HepG2 (cell line): ENCODE results near the gene SLC26A5. TPM values are rescaled to one million over a fixed set of nuclear protein-coding genes. Genes with fewer than 3 reads are reported as not detected.

ENCODE experiments used
- ATF6 ChIP-seq: sonication (generic); formaldehyde crosslinking; conservative IDR thresholded peaks from 2 replicates; pipeline ENCODE4 v1.4.0; 2020; ENCODE audit warnings: missing genetic modification reagents
- ATF7-NPFF ChIP-seq: sonication (generic); formaldehyde crosslinking; IDR thresholded peaks from 2 replicates; pipeline ENCODE4 v1.8.1; 2023; ENCODE audit warnings: mild to moderate bottlenecking, low read depth, missing genetic modification reagents, moderate library complexity
- GPBP1L1 ChIP-seq: sonication (generic); formaldehyde crosslinking; IDR thresholded peaks from 2 replicates; pipeline ENCODE4 v1.5.0; 2020; ENCODE audit warnings: mild to moderate bottlenecking, missing genetic modification reagents
- GZF1 ChIP-seq: sonication (generic); formaldehyde crosslinking; IDR thresholded peaks from 2 replicates; pipeline ENCODE4 v1.5.1; 2020; ENCODE audit warnings: mild to moderate bottlenecking, missing genetic modification reagents
- IKZF1 ChIP-seq: fragments of 450-650 bp; IDR thresholded peaks from 2 replicates; pipeline ENCODE4 v1.7.1; 2016
- KDM5A ChIP-seq: fragments of 200-600 bp; sonication (generic); IDR thresholded peaks from 2 replicates; pipeline ENCODE4 v1.7.0; 2018; ENCODE audit warnings: antibody characterized with exemption, mild to moderate bottlenecking, low read length, borderline replicate concordance
- KLF12 ChIP-seq: sonication (generic); formaldehyde crosslinking; IDR thresholded peaks from 2 replicates; pipeline ENCODE4 v1.4.0; 2020; ENCODE audit warnings: missing genetic modification reagents, borderline replicate concordance
- KMT2A ChIP-seq: sonication (generic); formaldehyde crosslinking; IDR thresholded peaks from 2 replicates; pipeline ENCODE4 v1.4.0; 2020; ENCODE audit warnings: missing genetic modification reagents
- MATR3 ChIP-seq: sonication (generic); formaldehyde crosslinking; IDR thresholded peaks from 2 replicates; pipeline ENCODE4 v1.4.0; 2020; ENCODE audit warnings: missing genetic modification reagents
- PHB2 ChIP-seq: fragments of 450-650 bp; IDR thresholded peaks from 2 replicates; pipeline ENCODE4 v1.6.1; 2018; ENCODE audit not compliant: partially characterized antibody
- PITX1 ChIP-seq: sonication (generic); formaldehyde crosslinking; IDR thresholded peaks from 2 replicates; pipeline ENCODE4 v1.5.1; 2020; ENCODE audit warnings: mild to moderate bottlenecking, missing genetic modification reagents
- POLR2AphosphoS5 ChIP-seq: IDR thresholded peaks from 2 replicates; pipeline ENCODE4 v1.6.1; 2012; ENCODE audit warnings: low read depth, low read length
- RFXAP ChIP-seq: sonication (generic); formaldehyde crosslinking; IDR thresholded peaks from 2 replicates; pipeline ENCODE4 v1.4.0; 2020; ENCODE audit warnings: missing genetic modification reagents, borderline replicate concordance
- RORA ChIP-seq: sonication (generic); formaldehyde crosslinking; IDR thresholded peaks from 2 replicates; pipeline ENCODE4 v1.5.0; 2020; ENCODE audit warnings: mild to moderate bottlenecking, missing genetic modification reagents, moderate library complexity
- SMAD3 ChIP-seq: sonication (generic); formaldehyde crosslinking; IDR thresholded peaks from 2 replicates; pipeline ENCODE4 v1.4.0; 2020; ENCODE audit warnings: missing genetic modification reagents
- SNRNP70 ChIP-seq: fragments of 200-400 bp; formaldehyde crosslinking; IDR thresholded peaks from 2 replicates; pipeline ENCODE4 v1.6.1; 2017; ENCODE audit warnings: mild to moderate bottlenecking, low read depth, low read length, moderate library complexity
- STAT5B ChIP-seq: sonication (generic); formaldehyde crosslinking; IDR thresholded peaks from 2 replicates; pipeline ENCODE4 v1.4.0; 2020; ENCODE audit warnings: missing genetic modification reagents
- TERF1 ChIP-seq: sonication (generic); formaldehyde crosslinking; IDR thresholded peaks from 2 replicates; pipeline ENCODE4 v1.8.0; 2022; ENCODE audit warnings: mild to moderate bottlenecking, missing genetic modification reagents, moderate library complexity
- THAP8 ChIP-seq: sonication (generic); formaldehyde crosslinking; IDR thresholded peaks from 2 replicates; pipeline ENCODE4 v1.5.1; 2020; ENCODE audit warnings: missing genetic modification reagents, mild to moderate bottlenecking, borderline replicate concordance
- ZKSCAN8 ChIP-seq: IDR thresholded peaks from 2 replicates; pipeline ENCODE4 v1.6.1; 2016; ENCODE audit warnings: borderline replicate concordance, missing genetic modification reagents, missing compliant biosample characterization
- ZNF232 ChIP-seq: sonication (generic); formaldehyde crosslinking; IDR thresholded peaks from 2 replicates; pipeline ENCODE4 v1.4.0; 2020; ENCODE audit warnings: missing genetic modification reagents, borderline replicate concordance
- ZNF260 ChIP-seq: sonication (generic); formaldehyde crosslinking; IDR thresholded peaks from 2 replicates; pipeline ENCODE4 v1.4.0; 2020; ENCODE audit warnings: missing genetic modification reagents, low read depth, mild to moderate bottlenecking, borderline replicate concordance
- ZNF33A ChIP-seq: sonication (generic); formaldehyde crosslinking; IDR thresholded peaks from 2 replicates; pipeline ENCODE4 v1.5.1; 2020; ENCODE audit warnings: missing genetic modification reagents, mild to moderate bottlenecking, moderate library complexity, borderline replicate concordance
- ZNF543 ChIP-seq: sonication (generic); formaldehyde crosslinking; IDR thresholded peaks from 2 replicates; pipeline ENCODE4 v1.4.0; 2020; ENCODE audit warnings: mild to moderate bottlenecking, missing genetic modification reagents
- ZNF674 ChIP-seq: sonication (generic); formaldehyde crosslinking; IDR thresholded peaks from 2 replicates; pipeline ENCODE4 v1.5.0; 2020; ENCODE audit warnings: low read depth, mild to moderate bottlenecking, missing genetic modification reagents
- ZNF816 ChIP-seq: sonication (generic); formaldehyde crosslinking; IDR thresholded peaks from 2 replicates; pipeline ENCODE4 v1.8.0; 2022; ENCODE audit warnings: missing genetic modification reagents, mild to moderate bottlenecking, borderline replicate concordance
- polyA plus RNA-seq, 8 experiments: library from polyadenylated mRNA; depleted of rRNA in 3 of 8; stranded (reverse) in 7 of 8; unstranded in 1 of 8; fragments of >200 nt; fragmentation: Illumina TruSeq in 4 of 8; extraction: Trizol in 4 of 8; gene quantifications; 2 replicates each; pipeline versions ENCODE4 v1.2.1 to v1.2.3, GENCODE V29; 2011 to 2016; ENCODE audit warnings: low read depth in 4 of 8, missing spikeins in 1 of 8, mixed read lengths in 1 of 8; ENCODE audit not compliant: insufficient read depth in 1 of 8
- total RNA-seq, 5 experiments: library from RNA; depleted of rRNA; stranded (reverse); fragments of >200 nt; fragmentation: Illumina TruSeq; extraction: Trizol; gene quantifications; 2 replicates each; pipeline ENCODE4 v1.2.3, GENCODE V29; 2016; ENCODE audit warnings: low read depth in 1 of 5

Gene SLC26A5
- total and polyA plus RNA-seq, 2 of the 13 experiments (the other 11 are each of a cell fraction or from before 2014, with no cell fraction given): 0.08 to 0.11 TPM

- TF ChIP-seq STAT5B (no peak), IKZF1 (no peak), PHB2 (no peak), ZNF33A (peak; percentile 7; the same call in 1 of the 2 replicates), PITX1 (CRISPR knock-in tag) (peak; percentile 89), ZKSCAN8 (CRISPR knock-in tag) (peak; percentile 40; the same call in 1 of the 2 replicates), KDM5A (peak; percentile 97), MATR3 (CRISPR knock-in tag) (no peak), ZNF674 (no peak), POLR2AphosphoS5 (peak; percentile 82), GZF1 (CRISPR knock-in tag) (no peak; the same call in 1 of the 2 replicates), TERF1 (CRISPR knock-in tag) (0 out of 2 replicates have a peak, but pooled peaks have one; percentile 62), KMT2A (CRISPR knock-in tag) (peak; percentile 99), SNRNP70 (no peak), GPBP1L1 (CRISPR knock-in tag) (no peak), RFXAP (peak; percentile 80), KLF12 (CRISPR knock-in tag) (peak; percentile 66; the same call in 1 of the 2 replicates), ATF6 (CRISPR knock-in tag) (0 out of 2 replicates have a peak, but pooled peaks have one; percentile 79), THAP8 (CRISPR knock-in tag) (no peak), SMAD3 (peak; percentile 93), RORA (CRISPR knock-in tag) (no peak), ZNF232 (CRISPR knock-in tag) (peak; percentile 60; the same call in 1 of the 2 replicates), ZNF260 (no peak), ZNF816 (CRISPR knock-in tag) (0 out of 2 replicates have a peak, but pooled peaks have one; percentile 66), ZNF543 (CRISPR knock-in tag) (peak; percentile 73), ATF7-NPFF (CRISPR knock-in tag) (peak; percentile 80)
These were observed 101.4 kb downstream of the SLC26A5 start, which contains the start of gene DNAJC2 (continued) for GRCh38 chr7:103344453-103345149.
